DMS79 treated with DMSO at 0.1 percent for 48 hours (cell line): ENCODE results near the gene MAN1A2.
A peak's percentile ranks its signal among the peaks of the same experiment; 100 is the strongest.

ENCODE experiments used
- DNase-seq: peaks from one replicate; lab custom pipeline; 2025; lab: John Stamatoyannopoulos, UW

MAN1A2 gene

GRCh38 chr1:117495068-117495467 is 127.8 kb downstream of the MAN1A2 start:
- DNase-seq = no peak

- no peak for DNase-seq
Measured at GRCh38 chr1:117499071-117499470, 131.8 kb downstream of the MAN1A2 start.

- no peak for DNase-seq
Measured at GRCh38 chr1:117500584-117500983, 133.3 kb downstream of the MAN1A2 start.

GRCh38 chr1:117501281-117501680 is 134.0 kb downstream of the MAN1A2 start:
- DNase-seq = no peak

- no peak for DNase-seq
Measured at GRCh38 chr1:117511273-117511672, 144.0 kb downstream of the MAN1A2 start.

- DNase-seq = peak; percentile 8
Measured at GRCh38 chr1:117512728-117513321, 145.6 kb downstream of the MAN1A2 start.

GRCh38 chr1:117523111-117523510 is 155.9 kb downstream of the MAN1A2 start:
- no peak for DNase-seq

GRCh38 chr1:117527074-117527473 is 159.8 kb downstream of the MAN1A2 start:
- DNase-seq = no peak

GRCh38 chr1:117527566-117528102 is 160.4 kb downstream of the MAN1A2 start:
- no peak for DNase-seq

GRCh38 chr1:117529683-117530082 is 162.4 kb downstream of the MAN1A2 start:
- no peak for DNase-seq

- DNase-seq = no peak
Measured at GRCh38 chr1:117531222-117531621, 164.0 kb downstream of the MAN1A2 start.

- DNase-seq = peak; percentile 27
Measured at GRCh38 chr1:117534995-117535467, 167.8 kb downstream of the MAN1A2 start.

GRCh38 chr1:117535821-117536220 is 168.6 kb downstream of the MAN1A2 start:
- no peak for DNase-seq

GRCh38 chr1:117537291-117537920 is 170.2 kb downstream of the MAN1A2 start:
- DNase-seq = no peak

GRCh38 chr1:117540532-117540931 is 173.3 kb downstream of the MAN1A2 start:
- no peak for DNase-seq

GRCh38 chr1:117541003-117541402 is 173.8 kb downstream of the MAN1A2 start:
- no peak for DNase-seq

- no peak for DNase-seq
Measured at GRCh38 chr1:117541585-117541984, 174.3 kb downstream of the MAN1A2 start.

GRCh38 chr1:117544509-117545109 is 177.4 kb downstream of the MAN1A2 start:
- no peak for DNase-seq

- no peak for DNase-seq
Measured at GRCh38 chr1:117546467-117546866, 179.2 kb downstream of the MAN1A2 start.

- DNase-seq = no peak
Measured at GRCh38 chr1:117553471-117553870, 186.2 kb downstream of the MAN1A2 start.

GRCh38 chr1:117555806-117556205 is 188.6 kb downstream of the MAN1A2 start:
- no peak for DNase-seq

- no peak for DNase-seq
Measured at GRCh38 chr1:117556341-117556740, 189.1 kb downstream of the MAN1A2 start.

GRCh38 chr1:117556976-117557375 is 189.7 kb downstream of the MAN1A2 start:
- DNase-seq = no peak
